Activated CD4-positive, alpha-beta memory T cell treated with anti-CD3 and anti-CD28 coated beads for 36 hours (primary cell): Measurements from ENCODE around the gene THSD7B. TPM values are rescaled to one million over a fixed set of nuclear protein-coding genes. Genes with fewer than 3 reads are reported as not detected.
"Not testable (repeated sequence)": the region's sequence is repeated elsewhere in the genome, so short reads cannot be mapped to it uniquely, and the experiment has no call there.

ENCODE experiments used
- CTCF ChIA-PET: fragments of 350-600 bp; sonication (Branson Sonifier 250); formaldehyde crosslinking; loops from one replicate; lab custom pipeline; 2021; ENCODE audit warnings: antibody characterized with exemption, inconsistent platforms; lab: Charles Lee
- POLR2A ChIA-PET: fragments of 350-600 bp; sonication (Branson Sonifier 250); formaldehyde crosslinking; loops from one replicate; lab custom pipeline; 2021; ENCODE audit warnings: antibody characterized with exemption; lab: Charles Lee
- DNase-seq: peaks from one replicate; pipeline ENCODE4 v3.0.0-alpha.2; 2020
- H3K27ac Mint-ChIP-seq: one replicate; pipeline ENCODE4 v1.8.0; 2021; ENCODE audit warnings: mixed read lengths
- H3K27me3 Mint-ChIP-seq: one replicate; pipeline ENCODE4 v1.8.0; 2021; ENCODE audit warnings: mixed read lengths
- H3K36me3 Mint-ChIP-seq: one replicate; pipeline ENCODE4 v1.8.0; 2021; ENCODE audit warnings: mixed read lengths
- H3K4me1 Mint-ChIP-seq: one replicate; pipeline ENCODE4 v1.8.0; 2021; ENCODE audit warnings: low read depth, mixed read lengths
- H3K4me3 Mint-ChIP-seq: one replicate; pipeline ENCODE4 v1.8.0; 2021; ENCODE audit warnings: mild to moderate bottlenecking, mixed read lengths
- H3K9me3 Mint-ChIP-seq: one replicate; pipeline ENCODE4 v1.8.0; 2021; ENCODE audit warnings: mixed read lengths
- intact Hi-C: fragments of 100-400 bp; cut with micrococcal nuclease; formaldehyde crosslinking; loops from one replicate; pipeline ENCODE4 v1.15.1; 2023
- total RNA-seq, 2 experiments: library from RNA; stranded (reverse); gene quantifications; one replicate each; pipeline ENCODE4 v1.2.3, GENCODE V29; 2021

Gene THSD7B
- total RNA-seq, 2 experiments from 2014 or later: not detected

GRCh38 chr2:137525132-137525531 is 759.8 kb downstream of the THSD7B start:
- Mint-ChIP-seq H3K4me3 (no peak overlapping the region), H3K36me3 (no peaks in the 10 kb centered on the region), H3K4me1 (no peaks in the 10 kb centered on the region), H3K9me3 (no peaks in the 10 kb centered on the region), H3K27me3 (no peaks in the 10 kb centered on the region), H3K27ac (no peak overlapping the region)
- intact Hi-C loops: no loop called here
- CTCF ChIA-PET: no interaction called here
- POLR2A ChIA-PET: no interaction called here
- no peak for DNase-seq

GRCh38 chr2:137525641-137526190 is 760.4 kb downstream of the THSD7B start:
- H3K36me3 Mint-ChIP-seq: no peaks in the 10 kb centered on the region
- H3K27ac Mint-ChIP-seq: no peak overlapping the region
- ChIA-PET CTCF (no interaction called here), POLR2A (no interaction called here)
- H3K27me3 Mint-ChIP-seq: no peaks in the 10 kb centered on the region
- no peak overlapping the region for H3K4me3 Mint-ChIP-seq
- no peaks in the 10 kb centered on the region for H3K9me3 Mint-ChIP-seq
- no peaks in the 10 kb centered on the region for H3K4me1 Mint-ChIP-seq
- no peak for DNase-seq
- intact Hi-C loops: no loop called here

- no peaks in the 10 kb centered on the region for H3K4me1 Mint-ChIP-seq
- H3K27ac Mint-ChIP-seq: no peak overlapping the region
- H3K9me3 Mint-ChIP-seq: peaks cover 3% of the 10 kb centered on the region
- H3K4me3 Mint-ChIP-seq: no peak overlapping the region
- H3K36me3 Mint-ChIP-seq: no peaks in the 10 kb centered on the region
- H3K27me3 Mint-ChIP-seq: no peaks in the 10 kb centered on the region
- POLR2A ChIA-PET: no interaction called here
- DNase-seq: no peak
- intact Hi-C loops: no loop called here
- CTCF ChIA-PET: no interaction called here
Observed at GRCh38 chr2:137535897-137536296, 770.6 kb downstream of the THSD7B start.

GRCh38 chr2:137539336-137539735 is 774.0 kb downstream of the THSD7B start:
- H3K27me3 Mint-ChIP-seq: no peaks in the 10 kb centered on the region
- no peaks in the 10 kb centered on the region for H3K4me1 Mint-ChIP-seq
- H3K36me3 Mint-ChIP-seq: no peaks in the 10 kb centered on the region
- H3K9me3 Mint-ChIP-seq: peaks cover 11% of the 10 kb centered on the region
- intact Hi-C loops: no loop called here
- no peak overlapping the region for H3K4me3 Mint-ChIP-seq
- H3K27ac Mint-ChIP-seq: no peak overlapping the region
- no peak for DNase-seq
- CTCF ChIA-PET: no interaction called here
- POLR2A ChIA-PET: no interaction called here

- Mint-ChIP-seq H3K9me3 (peaks cover 2% of the 10 kb centered on the region), H3K27me3 (no peaks in the 10 kb centered on the region), H3K27ac (no peak overlapping the region), H3K4me1 (no peaks in the 10 kb centered on the region), H3K4me3 (no peak overlapping the region), H3K36me3 (no peaks in the 10 kb centered on the region)
- intact Hi-C loops: no loop called here
- DNase-seq: no peak
- ChIA-PET CTCF (no interaction called here), POLR2A (no interaction called here)
Observed at GRCh38 chr2:137547842-137548241, 782.5 kb downstream of the THSD7B start.

GRCh38 chr2:137566387-137566786 is 801.0 kb downstream of the THSD7B start:
- no peak overlapping the region for H3K27ac Mint-ChIP-seq
- H3K36me3 Mint-ChIP-seq: no peaks in the 10 kb centered on the region
- no peaks in the 10 kb centered on the region for H3K9me3 Mint-ChIP-seq
- no peak for DNase-seq
- CTCF ChIA-PET: no interaction called here
- intact Hi-C loops: no loop called here
- no peaks in the 10 kb centered on the region for H3K4me1 Mint-ChIP-seq
- H3K4me3 Mint-ChIP-seq: no peak overlapping the region
- POLR2A ChIA-PET: no interaction called here
- no peaks in the 10 kb centered on the region for H3K27me3 Mint-ChIP-seq

GRCh38 chr2:137570484-137570883 is 805.1 kb downstream of the THSD7B start:
- H3K27me3 Mint-ChIP-seq: no peaks in the 10 kb centered on the region
- POLR2A ChIA-PET: no interaction called here
- DNase-seq: no peak
- no peaks in the 10 kb centered on the region for H3K9me3 Mint-ChIP-seq
- H3K4me3 Mint-ChIP-seq: no peak overlapping the region
- H3K27ac Mint-ChIP-seq: no peak overlapping the region
- intact Hi-C loops: no loop called here
- H3K4me1 Mint-ChIP-seq: no peaks in the 10 kb centered on the region
- H3K36me3 Mint-ChIP-seq: no peaks in the 10 kb centered on the region
- CTCF ChIA-PET: no interaction called here

GRCh38 chr2:137587834-137588233 is 822.5 kb downstream of the THSD7B start:
- DNase-seq, H3K4me1 Mint-ChIP-seq, H3K27ac Mint-ChIP-seq, H3K36me3 Mint-ChIP-seq, CTCF ChIA-PET, H3K27me3 Mint-ChIP-seq, H3K4me3 Mint-ChIP-seq, intact Hi-C loops, POLR2A ChIA-PET: not testable (repeated sequence)
- H3K9me3 Mint-ChIP-seq: peaks cover 19% of the 10 kb centered on the region

- H3K27me3 Mint-ChIP-seq, H3K4me3 Mint-ChIP-seq, intact Hi-C loops, POLR2A ChIA-PET, H3K27ac Mint-ChIP-seq, DNase-seq, H3K4me1 Mint-ChIP-seq, H3K36me3 Mint-ChIP-seq, CTCF ChIA-PET: not testable (repeated sequence)
- H3K9me3 Mint-ChIP-seq: peaks cover 19% of the 10 kb centered on the region
Observed at GRCh38 chr2:137588578-137588977, 823.2 kb downstream of the THSD7B start.

GRCh38 chr2:137590102-137590501 is 824.8 kb downstream of the THSD7B start:
- ChIA-PET POLR2A (no interaction called here), CTCF (no interaction called here)
- Mint-ChIP-seq H3K4me1 (no peaks in the 10 kb centered on the region), H3K27ac (no peak overlapping the region), H3K4me3 (no peak overlapping the region), H3K27me3 (no peaks in the 10 kb centered on the region), H3K9me3 (peaks cover 14% of the 10 kb centered on the region), H3K36me3 (no peaks in the 10 kb centered on the region)
- DNase-seq: no peak
- intact Hi-C loops: no loop called here

GRCh38 chr2:137607722-137608318 is 842.5 kb downstream of the THSD7B start:
- H3K27ac Mint-ChIP-seq: no peak overlapping the region
- H3K27me3 Mint-ChIP-seq: no peaks in the 10 kb centered on the region
- intact Hi-C loops: no loop called here
- no peak for DNase-seq
- H3K4me3 Mint-ChIP-seq: no peak overlapping the region
- H3K9me3 Mint-ChIP-seq: peaks cover 3% of the 10 kb centered on the region
- H3K4me1 Mint-ChIP-seq: no peaks in the 10 kb centered on the region
- ChIA-PET POLR2A (no interaction called here), CTCF (no interaction called here)
- H3K36me3 Mint-ChIP-seq: no peaks in the 10 kb centered on the region

GRCh38 chr2:137638932-137639331 is 873.6 kb downstream of the THSD7B start:
- Mint-ChIP-seq H3K36me3 (no peaks in the 10 kb centered on the region), H3K4me1 (no peaks in the 10 kb centered on the region), H3K9me3 (no peaks in the 10 kb centered on the region), H3K4me3 (no peak overlapping the region), H3K27ac (no peak overlapping the region), H3K27me3 (no peaks in the 10 kb centered on the region)
- intact Hi-C loops: no loop called here
- no peak for DNase-seq
- POLR2A ChIA-PET: no interaction called here
- CTCF ChIA-PET: no interaction called here

GRCh38 chr2:137644731-137645130 is 879.4 kb downstream of the THSD7B start:
- H3K27ac Mint-ChIP-seq: no peak overlapping the region
- DNase-seq: no peak
- intact Hi-C loops: no loop called here
- no peaks in the 10 kb centered on the region for H3K9me3 Mint-ChIP-seq
- no peaks in the 10 kb centered on the region for H3K4me1 Mint-ChIP-seq
- no peaks in the 10 kb centered on the region for H3K36me3 Mint-ChIP-seq
- ChIA-PET CTCF (no interaction called here), POLR2A (no interaction called here)
- no peaks in the 10 kb centered on the region for H3K27me3 Mint-ChIP-seq
- H3K4me3 Mint-ChIP-seq: no peak overlapping the region
